AG09319 (cell line): ENCODE measurements around the gene STRC.
"Not testable (repeated sequence)": the region's sequence is repeated elsewhere in the genome, so short reads cannot be mapped to it uniquely, and the experiment has no call there.

Source experiments
- DNase-seq: peaks from one replicate; pipeline ENCODE4 v3.0.0-alpha.2; 2010; ENCODE audit warnings: low read depth; ENCODE audit errors: extremely low read depth
- CTCF ChIP-seq: IDR thresholded peaks from 2 replicates; pipeline ENCODE4 v1.5.1; 2011; ENCODE audit warnings: low read depth, mild to moderate bottlenecking, inconsistent platforms, low read length, moderate library complexity

The STRC gene

GRCh38 chr15:43589778-43590466, 28.7 kb downstream of the STRC start, which contains the start of gene PPIP5K1:
TSS of gene PPIP5K1 (minus strand) at chr15:43590208. CDS start at chr15:43584504, 5,704 bp downstream.
- not testable (repeated sequence) for DNase-seq

- not testable (repeated sequence) for DNase-seq
These were observed 44.0 kb downstream of the STRC start for GRCh38 chr15:43574607-43575006.

GRCh38 chr15:43566615-43567014, 52.0 kb downstream of the STRC start:
- not testable (repeated sequence) for DNase-seq

- DNase-seq, result not testable (repeated sequence)
These were observed 54.8 kb downstream of the STRC start for GRCh38 chr15:43563793-43564192.

GRCh38 chr15:43562753-43563152, 55.8 kb downstream of the STRC start:
- not testable (repeated sequence) for DNase-seq

- DNase-seq, result no peak
- TF ChIP-seq CTCF, result no peak
These were observed 65.6 kb downstream of the STRC start for GRCh38 chr15:43552986-43553385.

- TF ChIP-seq CTCF, result no peak
- no peak for DNase-seq
These were observed 66.3 kb downstream of the STRC start for GRCh38 chr15:43552256-43552655.

GRCh38 chr15:43550527-43551363, 67.9 kb downstream of the STRC start:
- peak; percentile 71 for DNase-seq
- TF ChIP-seq CTCF, result no peak
